Loucy (cell line): ENCODE results near the gene NFATC4.
A peak's percentile ranks its signal among the peaks of the same experiment; 100 is the strongest.
"Not testable (repeated sequence)": the region's sequence is repeated elsewhere in the genome, so short reads cannot be mapped to it uniquely, and the experiment has no call there.

Source experiments
- H2AFZ ChIP-seq: fragments of 200-600 bp; sonication (generic); 2 replicates; pipeline ENCODE4 v1.6.0; 2016; ENCODE audit warnings: antibody characterized with exemption, mild to moderate bottlenecking, low read length, moderate library complexity
- H3F3A ChIP-seq: fragments of 200-600 bp; 2 replicates; pipeline ENCODE4 v1.6.0; 2016; ENCODE audit warnings: antibody characterized with exemption, low read depth, mild to moderate bottlenecking
- H3K27me3 ChIP-seq: fragments of 200-600 bp; sonication (generic); 2 replicates; pipeline ENCODE4 v1.6.1; 2014; ENCODE audit warnings: low read length, mild to moderate bottlenecking; ENCODE audit not compliant: insufficient read depth, poor library complexity, severe bottlenecking
- H3K36me3 ChIP-seq: fragments of 200-600 bp; sonication (generic); 2 replicates; pipeline ENCODE4 v1.6.1; 2016; ENCODE audit warnings: low read length; ENCODE audit not compliant: insufficient read depth
- H3K4me1 ChIP-seq: fragments of 200-600 bp; sonication (generic); 2 replicates; pipeline ENCODE4 v1.5.1; 2014; ENCODE audit warnings: low read length, mild to moderate bottlenecking; ENCODE audit not compliant: insufficient read depth, poor library complexity, severe bottlenecking
- H3K4me2 ChIP-seq: fragments of 200-600 bp; sonication (generic); 2 replicates; pipeline ENCODE4 v1.6.0; 2014; ENCODE audit warnings: antibody characterized with exemption, low read length, low read depth, mild to moderate bottlenecking; ENCODE audit not compliant: poor library complexity, severe bottlenecking
- H3K4me3 ChIP-seq: fragments of 200-600 bp; sonication (generic); 2 replicates; pipeline ENCODE4 v1.5.1; 2014; ENCODE audit warnings: low read length, mild to moderate bottlenecking, mixed read lengths; ENCODE audit not compliant: poor library complexity, severe bottlenecking
- H3K79me2 ChIP-seq: fragments of 200-600 bp; sonication (generic); 2 replicates; pipeline ENCODE4 v1.6.1; 2014; ENCODE audit warnings: low read length; ENCODE audit not compliant: insufficient read depth
- H3K9ac ChIP-seq: fragments of 200-600 bp; sonication (generic); 2 replicates; pipeline ENCODE4 v1.6.0; 2014; ENCODE audit warnings: mild to moderate bottlenecking, low read depth, low read length, moderate library complexity; ENCODE audit not compliant: poor library complexity, severe bottlenecking
- H3K9me2 ChIP-seq: fragments of 200-600 bp; sonication (generic); replicated peaks from 2 replicates; pipeline ENCODE4 v1.6.1; 2016; ENCODE audit warnings: low read depth, low read length, mixed read lengths
- H3K9me3 ChIP-seq: fragments of 200-600 bp; sonication (generic); 2 replicates; pipeline ENCODE4 v1.6.1; 2014; ENCODE audit warnings: mild to moderate bottlenecking, antibody characterized with exemption, low read length, low read depth; ENCODE audit not compliant: insufficient read depth
- H4K20me1 ChIP-seq: fragments of 200-600 bp; sonication (generic); 2 replicates; pipeline ENCODE4 v1.6.0; 2014; ENCODE audit warnings: antibody characterized with exemption, low read length, mild to moderate bottlenecking; ENCODE audit not compliant: insufficient read depth, poor library complexity, severe bottlenecking
- CTCF ChIP-seq: fragments of 200-600 bp; sonication (generic); conservative IDR thresholded peaks from 2 replicates; pipeline ENCODE4 v1.5.1; 2014; ENCODE audit warnings: mild to moderate bottlenecking, antibody characterized with exemption, low read length
- EZH2phosphoT487 ChIP-seq: fragments of 200-600 bp; IDR thresholded peaks from 2 replicates; pipeline ENCODE4 v1.6.1; 2018; ENCODE audit warnings: antibody characterized with exemption, mild to moderate bottlenecking, moderate library complexity, borderline replicate concordance

The NFATC4 gene

GRCh38 chr14:24385524-24385923 lies 17.5 kb downstream of the NFATC4 start:
- Histone ChIP-seq H3K4me3 (no peak overlapping the region), H4K20me1 (no peaks in the 10 kb centered on the region), H3F3A (no peaks in the 10 kb centered on the region), H3K4me2 (no peak overlapping the region), H3K9me3 (no peaks in the 10 kb centered on the region), H3K36me3 (no peaks in the 10 kb centered on the region), H3K4me1 (peaks cover 4% of the 10 kb centered on the region), H3K9ac (no peak overlapping the region), H3K9me2 (no peaks in the 10 kb centered on the region), H2AFZ (no peak overlapping the region), H3K79me2 (no peaks in the 10 kb centered on the region), H3K27me3 (no peaks in the 10 kb centered on the region)
- TF ChIP-seq CTCF = no peak
- no peak for TF ChIP-seq EZH2phosphoT487

GRCh38 chr14:24387009-24387345 lies 19.0 kb downstream of the NFATC4 start:
- TF ChIP-seq EZH2phosphoT487 = no peak
- TF ChIP-seq CTCF = no peak
- Histone ChIP-seq H3K36me3 (no peaks in the 10 kb centered on the region), H3K9ac (no peak overlapping the region), H3K4me3 (no peak overlapping the region), H4K20me1 (no peaks in the 10 kb centered on the region), H2AFZ (no peak overlapping the region), H3K9me2 (no peaks in the 10 kb centered on the region), H3K9me3 (no peaks in the 10 kb centered on the region), H3F3A (no peaks in the 10 kb centered on the region), H3K27me3 (no peaks in the 10 kb centered on the region), H3K79me2 (no peaks in the 10 kb centered on the region), H3K4me1 (peaks cover 15% of the 10 kb centered on the region), H3K4me2 (no peak overlapping the region)

- not testable (repeated sequence) for H3F3A ChIP-seq, H3K9me3 ChIP-seq, H4K20me1 ChIP-seq, H3K36me3 ChIP-seq, H3K79me2 ChIP-seq, H3K27me3 ChIP-seq, H3K9ac ChIP-seq, H3K9me2 ChIP-seq, H2AFZ ChIP-seq, H3K4me2 ChIP-seq, H3K4me3 ChIP-seq
- peaks cover 21% of the 10 kb centered on the region for H3K4me1 ChIP-seq
These were observed 19.6 kb downstream of the NFATC4 start for GRCh38 chr14:24387579-24387978.

GRCh38 chr14:24388474-24389179 lies 20.6 kb downstream of the NFATC4 start:
- Histone ChIP-seq H3K9ac (no peak overlapping the region), H3K36me3 (no peaks in the 10 kb centered on the region), H3K79me2 (no peaks in the 10 kb centered on the region), H3K9me2 (no peaks in the 10 kb centered on the region), H4K20me1 (no peaks in the 10 kb centered on the region), H2AFZ (peak overlapping the region; percentile 27), H3K4me1 (peaks cover 25% of the 10 kb centered on the region), H3K27me3 (no peaks in the 10 kb centered on the region), H3K4me3 (no peak overlapping the region), H3F3A (no peaks in the 10 kb centered on the region), H3K4me2 (no peak overlapping the region), H3K9me3 (no peaks in the 10 kb centered on the region)
- TF ChIP-seq CTCF (no peak), EZH2phosphoT487 (no peak)
